Superior temporal gyrus (tissue), 1 donor: Measurements from ENCODE around the gene TPSD1.
"Not testable (repeated sequence)": the region's sequence is repeated elsewhere in the genome, so short reads cannot be mapped to it uniquely, and the experiment has no call there.

ENCODE experiments used
- DNase-seq: peaks from one replicate; pipeline ENCODE4 v3.0.0-alpha.2; 2016; ENCODE audit errors: extremely low spot score

The TPSD1 gene

GRCh38 chr16:1255276-1256122 lies at the start of gene TPSD1:
TSS of gene TPSD1 (plus strand) at chr16:1256069. CDS start at chr16:1256281, 212 bp downstream.
- DNase-seq = not testable (repeated sequence)

- DNase-seq = no peak
Measured at GRCh38 chr16:1206326-1206725, 49.5 kb upstream of the TPSD1 start.

- DNase-seq = no peak
Measured at GRCh38 chr16:1206786-1207185, 49.1 kb upstream of the TPSD1 start.

GRCh38 chr16:1208239-1208830 lies 47.5 kb upstream of the TPSD1 start:
- no peak for DNase-seq

GRCh38 chr16:1209081-1209480 lies 46.8 kb upstream of the TPSD1 start:
- DNase-seq = no peak

- DNase-seq = no peak
Measured at GRCh38 chr16:1210461-1210860, 45.4 kb upstream of the TPSD1 start.

- no peak for DNase-seq
Measured at GRCh38 chr16:1211451-1212268, 44.2 kb upstream of the TPSD1 start.

GRCh38 chr16:1212616-1213194 lies 43.2 kb upstream of the TPSD1 start:
- no peak for DNase-seq

GRCh38 chr16:1213231-1213630 lies 42.6 kb upstream of the TPSD1 start:
- no peak for DNase-seq

- DNase-seq = no peak
Measured at GRCh38 chr16:1213796-1214372, 42.0 kb upstream of the TPSD1 start.

- DNase-seq = no peak
Measured at GRCh38 chr16:1214719-1215118, 41.1 kb upstream of the TPSD1 start.

GRCh38 chr16:1215574-1216295 lies 40.1 kb upstream of the TPSD1 start:
- DNase-seq = no peak

GRCh38 chr16:1216296-1216619 lies 39.6 kb upstream of the TPSD1 start:
- DNase-seq = no peak

- DNase-seq = no peak
Measured at GRCh38 chr16:1216681-1217400, 39.0 kb upstream of the TPSD1 start.

GRCh38 chr16:1217526-1217925 lies 38.3 kb upstream of the TPSD1 start:
- no peak for DNase-seq

GRCh38 chr16:1218061-1218929 lies 37.6 kb upstream of the TPSD1 start:
- DNase-seq = no peak

GRCh38 chr16:1218930-1219611 lies 36.8 kb upstream of the TPSD1 start:
- no peak for DNase-seq

- DNase-seq = no peak
Measured at GRCh38 chr16:1220098-1220728, 35.7 kb upstream of the TPSD1 start.
